Keratinocyte (primary cell): ENCODE measurements around the gene FAM174B.

Source experiments
- EZH2 ChIP-seq: IDR thresholded peaks from one replicate; pipeline ENCODE4 v1.6.1; 2012; ENCODE audit warnings: inconsistent platforms, mild to moderate bottlenecking, low read length, moderate library complexity
- TF ChIP-seq, protein P1 (sequence below), 3 experiments: IDR thresholded peaks in 1 of 3; conservative IDR thresholded peaks in 1 of 3; optimal IDR thresholded peaks in 1 of 3; 2 replicates in 2 of 3; 3 replicates in 1 of 3; pipeline versions ENCODE3 to v1.5.1; 2011; ENCODE audit warnings: low read length in 3 of 3, mild to moderate bottlenecking in 3 of 3, moderate library complexity in 2 of 3, control low read depth in 1 of 3, inconsistent platforms in 1 of 3; ENCODE audit not compliant: insufficient read depth in 2 of 3; ENCODE audit errors: extremely low read depth in 1 of 3

GRCh38 chr15:92597548-92597947 lies 58.0 kb downstream of the FAM174B start:
- TF ChIP-seq, protein P1, sequence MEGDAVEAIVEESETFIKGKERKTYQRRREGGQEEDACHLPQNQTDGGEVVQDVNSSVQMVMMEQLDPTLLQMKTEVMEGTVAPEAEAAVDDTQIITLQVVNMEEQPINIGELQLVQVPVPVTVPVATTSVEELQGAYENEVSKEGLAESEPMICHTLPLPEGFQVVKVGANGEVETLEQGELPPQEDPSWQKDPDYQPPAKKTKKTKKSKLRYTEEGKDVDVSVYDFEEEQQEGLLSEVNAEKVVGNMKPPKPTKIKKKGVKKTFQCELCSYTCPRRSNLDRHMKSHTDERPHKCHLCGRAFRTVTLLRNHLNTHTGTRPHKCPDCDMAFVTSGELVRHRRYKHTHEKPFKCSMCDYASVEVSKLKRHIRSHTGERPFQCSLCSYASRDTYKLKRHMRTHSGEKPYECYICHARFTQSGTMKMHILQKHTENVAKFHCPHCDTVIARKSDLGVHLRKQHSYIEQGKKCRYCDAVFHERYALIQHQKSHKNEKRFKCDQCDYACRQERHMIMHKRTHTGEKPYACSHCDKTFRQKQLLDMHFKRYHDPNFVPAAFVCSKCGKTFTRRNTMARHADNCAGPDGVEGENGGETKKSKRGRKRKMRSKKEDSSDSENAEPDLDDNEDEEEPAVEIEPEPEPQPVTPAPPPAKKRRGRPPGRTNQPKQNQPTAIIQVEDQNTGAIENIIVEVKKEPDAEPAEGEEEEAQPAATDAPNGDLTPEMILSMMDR (optimal IDR thresholded peaks at IDR 0.05 in 1 of 3, IDR thresholded peaks at IDR 0.05 in 1 of 3, conservative IDR thresholded peaks at IDR 0.05 in 1 of 3; ENCODE audit: extremely low read depth in 1 of 3, insufficient read depth in 2 of 3, low read length in 3 of 3), result no peak
- no peak for TF ChIP-seq EZH2
